ENCODE data around the gene SCUBE3. TPM values are rescaled to one million over a fixed set of nuclear protein-coding genes. Genes with fewer than 3 reads are reported as not detected.

Gene SCUBE3
- total RNA-seq, 5 donors from 2014 or later (not counting 1 experiment from before 2014, with no cell fraction given): 0.03 to 0.14 (median 0.08) TPM; not detected in 1

DNA sequence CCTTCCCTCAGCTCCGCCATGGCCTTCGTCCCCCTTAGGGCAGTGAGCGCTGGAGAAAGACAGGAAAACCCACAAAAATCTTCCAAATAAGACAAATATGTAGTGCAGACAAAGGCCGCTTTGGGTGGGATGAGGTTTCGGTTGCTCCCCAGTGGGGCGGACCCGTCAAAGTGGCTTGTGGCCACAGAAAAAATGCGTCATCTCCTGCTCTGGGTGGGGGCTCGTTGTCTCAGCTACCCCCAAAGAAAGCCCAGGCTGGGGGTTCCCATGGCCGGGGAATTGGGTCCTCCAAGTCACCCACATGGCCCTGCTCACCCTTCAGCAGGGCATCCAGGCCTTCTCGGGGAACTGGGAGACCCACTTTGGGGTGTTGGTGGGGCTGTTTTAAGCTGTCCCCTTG, 21.9 kb upstream of the SCUBE3 start:
- H3K36me3 ChIP-seq (ENCODE audit: control insufficient read depth in 2 of 2, extremely low read depth in 1 of 2, insufficient read depth in 1 of 2, low read length in 1 of 2): no peaks in the 10 kb centered on the region
- Mint-ChIP-seq H3K27ac (no peak overlapping the region), H3K9me3 (no peaks in the 10 kb centered on the region), H3K27me3 (peaks cover 6 to 21% of the 10 kb centered on the region in 2 donors), H3K4me1 (peaks cover 0 to 6% (median 6%) of the 10 kb centered on the region in 3 donors), H3K4me3 (no peak overlapping the region), H3K36me3 (no peaks in the 10 kb centered on the region)
- DNase-seq (peak in 13 of 35 experiments; percentile 3 to 51 (median 14)), ATAC-seq (replicated peaks in 1 of 4) (no peak)
- peaks cover 0 to 12% of the 10 kb centered on the region in 2 experiments for H3K27me3 ChIP-seq (replicated peaks in 1 of 2; ENCODE audit: control insufficient read depth in 2 of 2, extremely low read depth in 1 of 2, insufficient read depth in 2 of 2, low read length in 1 of 2)
- ChIA-PET POLR2A (no interaction called here), CTCF (no interaction called here)
- H3K4me1 ChIP-seq (ENCODE audit: control insufficient read depth in 1 of 2, extremely low read depth in 1 of 2, insufficient read depth in 2 of 2, low read length in 2 of 2): peaks cover 0 to 22% of the 10 kb centered on the region in 2 experiments
- peak overlapping the region in 1 of 2 donors; percentile 13 for H3K4me3 ChIP-seq (ENCODE audit: control insufficient read depth in 1 of 2, extremely low read depth in 1 of 2, low read length in 1 of 2)
- H3K27ac ChIP-seq (ENCODE audit: low read length): peak overlapping the region; percentile 61
- H3K9me3 ChIP-seq: no peaks in the 10 kb centered on the region
- 65% methylated on average over 4 of the region's 11 CpGs for WGBS (ENCODE audit: insufficient coverage)

DNA sequence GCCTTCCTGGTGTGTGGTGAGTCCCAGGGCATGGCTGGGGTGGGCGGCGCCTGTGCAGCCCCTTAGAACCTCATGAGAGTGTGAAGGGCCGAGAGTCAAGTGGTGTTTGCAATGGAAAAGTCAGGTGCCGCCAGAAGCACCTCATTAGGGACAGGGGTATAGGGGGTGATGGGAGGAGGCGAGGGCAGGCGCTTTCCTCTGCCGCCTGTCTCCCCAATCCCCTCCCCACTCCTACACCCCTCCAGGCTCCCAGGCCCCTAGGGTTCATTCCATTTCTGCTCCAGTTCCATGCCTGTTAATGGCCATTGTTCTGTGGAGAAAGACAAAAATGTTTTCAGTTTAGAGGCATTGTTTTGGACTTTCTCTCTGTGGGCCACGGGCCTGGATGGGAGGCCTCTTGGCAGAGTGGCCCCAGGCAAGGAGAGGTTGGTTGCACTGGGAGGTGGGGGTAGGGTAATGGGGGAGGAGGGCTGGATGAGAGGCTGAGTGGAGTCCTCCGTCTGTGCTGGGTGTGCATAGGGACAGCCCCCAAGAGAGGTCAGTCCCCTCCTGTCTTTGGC, 21.4 kb upstream of the SCUBE3 start:
- CTCF ChIA-PET: no interaction called here
- Histone ChIP-seq H3K9me3 (no peaks in the 10 kb centered on the region), H3K27ac (ENCODE audit: low read length) (peak overlapping the region; percentile 61), H3K4me1 (ENCODE audit: control insufficient read depth in 1 of 2, extremely low read depth in 1 of 2, insufficient read depth in 2 of 2, low read length in 2 of 2) (peaks cover 0 to 22% of the 10 kb centered on the region in 2 experiments), H3K4me3 (ENCODE audit: control insufficient read depth in 1 of 2, extremely low read depth in 1 of 2, low read length in 1 of 2) (peak overlapping the region in 1 of 2 donors; percentile 13), H3K27me3 (replicated peaks in 1 of 2; ENCODE audit: control insufficient read depth in 2 of 2, extremely low read depth in 1 of 2, insufficient read depth in 2 of 2, low read length in 1 of 2) (peaks cover 0 to 10% of the 10 kb centered on the region in 2 experiments), H3K36me3 (ENCODE audit: control insufficient read depth in 2 of 2, extremely low read depth in 1 of 2, insufficient read depth in 1 of 2, low read length in 1 of 2) (no peaks in the 10 kb centered on the region)
- no peak for DNase-seq
- WGBS (ENCODE audit: insufficient coverage): 44% methylated on average over 1 of the region's 9 CpGs
- Mint-ChIP-seq H3K9me3 (no peaks in the 10 kb centered on the region), H3K4me1 (peaks cover 0 to 6% (median 6%) of the 10 kb centered on the region in 3 donors), H3K4me3 (no peak overlapping the region), H3K36me3 (no peaks in the 10 kb centered on the region), H3K27ac (no peak overlapping the region), H3K27me3 (peaks cover 10 to 23% of the 10 kb centered on the region in 2 donors)
- no peak for ATAC-seq (replicated peaks in 1 of 4)
- POLR2A ChIA-PET: no interaction called here

DNA sequence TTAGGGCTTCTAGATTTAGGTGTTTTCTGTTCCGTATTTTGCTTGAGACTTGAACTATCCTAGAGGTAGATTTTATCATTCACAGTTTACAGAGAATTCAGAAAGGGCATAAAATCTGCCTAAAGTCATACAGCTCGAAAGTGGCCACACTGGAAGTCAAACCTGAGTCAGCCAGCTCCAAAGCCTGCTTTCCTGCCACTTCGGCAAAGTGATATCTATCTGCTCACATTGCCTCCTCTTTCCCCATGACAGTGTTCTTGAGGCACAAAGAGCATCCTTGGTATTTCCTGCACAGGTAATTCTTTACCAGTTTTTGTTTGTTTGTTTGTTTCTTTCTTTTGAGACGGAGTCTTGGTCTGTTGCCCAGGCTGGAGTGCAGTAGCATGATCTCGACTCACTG, 19.4 kb upstream of the SCUBE3 start:
- Histone ChIP-seq H3K9me3 (no peaks in the 10 kb centered on the region), H3K27me3 (replicated peaks in 1 of 2; ENCODE audit: control insufficient read depth in 2 of 2, extremely low read depth in 1 of 2, insufficient read depth in 2 of 2, low read length in 1 of 2) (peaks cover 0 to 15% of the 10 kb centered on the region in 2 experiments), H3K27ac (ENCODE audit: low read length) (peak overlapping the region; percentile 28), H3K4me1 (ENCODE audit: control insufficient read depth in 1 of 2, extremely low read depth in 1 of 2, insufficient read depth in 2 of 2, low read length in 2 of 2) (peaks cover 0 to 22% of the 10 kb centered on the region in 2 experiments), H3K4me3 (ENCODE audit: control insufficient read depth in 1 of 2, extremely low read depth in 1 of 2, low read length in 1 of 2) (no peak overlapping the region), H3K36me3 (ENCODE audit: control insufficient read depth in 2 of 2, extremely low read depth in 1 of 2, insufficient read depth in 1 of 2, low read length in 1 of 2) (no peaks in the 10 kb centered on the region)
- peaks cover 0 to 6% (median 6%) of the 10 kb centered on the region in 3 donors for H3K4me1 Mint-ChIP-seq
- DNase-seq (no peak), ATAC-seq (replicated peaks in 1 of 4) (no peak)
- H3K27me3 Mint-ChIP-seq: peaks cover 19 to 22% of the 10 kb centered on the region in 2 donors
- ChIA-PET POLR2A (no interaction called here), CTCF (no interaction called here)
- 88% methylated on average over 4 of the region's 5 CpGs for WGBS (ENCODE audit: insufficient coverage)
- no peak overlapping the region for H3K27ac Mint-ChIP-seq
- H3K36me3 Mint-ChIP-seq: no peaks in the 10 kb centered on the region
- H3K4me3 Mint-ChIP-seq: no peak overlapping the region
- H3K9me3 Mint-ChIP-seq: peaks cover 0 to 5% (median 0%) of the 10 kb centered on the region in 3 donors

DNA sequence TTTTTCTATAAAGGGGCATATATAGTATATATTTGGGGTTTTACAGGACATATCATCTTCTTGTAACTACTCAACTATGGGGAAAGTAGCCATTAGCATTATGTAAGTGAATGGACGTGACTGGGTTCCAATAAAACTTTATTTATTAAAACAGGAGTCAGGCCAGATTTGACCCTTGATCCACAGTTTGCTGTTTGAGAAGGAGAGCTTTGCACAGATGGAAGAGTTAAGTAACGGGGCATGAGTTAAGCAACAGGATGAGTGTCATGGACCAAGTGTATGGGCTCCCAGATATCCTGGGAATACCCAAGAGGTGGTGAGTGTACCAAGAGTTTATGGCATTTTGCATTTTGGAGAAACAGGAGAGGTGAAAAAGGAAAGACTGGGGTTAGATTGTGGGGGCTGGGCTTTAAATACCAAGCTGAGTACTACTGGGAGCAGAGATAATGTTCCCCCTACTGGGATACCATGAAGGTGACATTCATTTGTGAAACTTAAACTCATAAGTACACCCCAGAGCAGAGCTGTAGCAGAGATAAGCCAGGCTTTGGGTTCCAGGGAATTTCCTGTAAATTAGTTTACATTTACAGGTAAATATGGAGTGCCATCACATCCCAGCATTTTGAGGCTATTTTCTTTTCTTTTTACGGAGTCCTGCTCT, 18.5 kb upstream of the SCUBE3 start:
- no peaks in the 10 kb centered on the region for H3K36me3 Mint-ChIP-seq

DNA sequence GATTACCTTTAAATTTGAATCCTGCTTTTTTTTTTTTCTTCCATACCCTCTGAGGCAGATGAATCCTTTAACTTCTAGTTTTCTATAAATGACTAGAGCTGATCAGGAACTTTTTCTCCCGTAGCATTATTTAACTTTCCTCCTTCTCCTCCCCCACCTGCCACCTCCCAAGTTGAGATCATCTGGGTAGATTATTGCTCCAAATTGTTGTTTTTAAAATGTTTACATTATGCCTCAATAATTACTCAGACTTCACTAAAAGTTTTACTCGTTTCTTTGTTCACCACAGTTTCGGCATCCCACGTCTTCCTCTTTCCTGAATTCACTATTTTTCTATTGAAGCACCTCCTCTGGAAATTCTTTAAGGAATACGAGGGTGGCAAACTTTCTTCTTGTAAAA, 16.6 kb upstream of the SCUBE3 start:
- H3K36me3 Mint-ChIP-seq: no peaks in the 10 kb centered on the region
- WGBS (ENCODE audit: insufficient coverage): 80% methylated on average over 1 of the region's 5 CpGs
- H3K36me3 ChIP-seq (ENCODE audit: control insufficient read depth in 2 of 2, extremely low read depth in 1 of 2, insufficient read depth in 1 of 2, low read length in 1 of 2): no peaks in the 10 kb centered on the region
- H3K4me3 ChIP-seq (ENCODE audit: control insufficient read depth in 1 of 2, extremely low read depth in 1 of 2, low read length in 1 of 2): no peak overlapping the region
- DNase-seq (no peak), ATAC-seq (replicated peaks in 1 of 4) (no peak)
- CTCF ChIA-PET: interaction anchor here in 1 of 2 donors (1.0 kb wide), 1 partner anchor 10 kb away, joined by 3 read pairs; no protein-coding TSS in a partner anchor
- H3K27me3 Mint-ChIP-seq: peaks cover 15 to 35% of the 10 kb centered on the region in 2 donors
- H3K4me3 Mint-ChIP-seq: no peak overlapping the region
- H3K27me3 ChIP-seq (replicated peaks in 1 of 2; ENCODE audit: control insufficient read depth in 2 of 2, extremely low read depth in 1 of 2, insufficient read depth in 2 of 2, low read length in 1 of 2): peaks cover 0 to 18% of the 10 kb centered on the region in 2 experiments
- no peaks in the 10 kb centered on the region for H3K9me3 ChIP-seq
- H3K27ac Mint-ChIP-seq: no peak overlapping the region
- H3K27ac ChIP-seq (ENCODE audit: low read length): no peak overlapping the region
- H3K9me3 Mint-ChIP-seq: peaks cover 0 to 5% (median 0%) of the 10 kb centered on the region in 3 donors
- peaks cover 0 to 7% of the 10 kb centered on the region in 2 experiments for H3K4me1 ChIP-seq (ENCODE audit: control insufficient read depth in 1 of 2, extremely low read depth in 1 of 2, insufficient read depth in 2 of 2, low read length in 2 of 2)
- POLR2A ChIA-PET: no interaction called here
- H3K4me1 Mint-ChIP-seq: peaks cover 0 to 6% (median 0%) of the 10 kb centered on the region in 3 donors

More for the DNA sequence above, 18.5 kb upstream of the SCUBE3 start:
- peaks cover 0 to 18% of the 10 kb centered on the region in 2 experiments for H3K27me3 ChIP-seq (replicated peaks in 1 of 2; ENCODE audit: control insufficient read depth in 2 of 2, extremely low read depth in 1 of 2, insufficient read depth in 2 of 2, low read length in 1 of 2)
- ChIA-PET POLR2A (no interaction called here), CTCF (no interaction called here)
- Mint-ChIP-seq H3K27ac (no peak overlapping the region), H3K9me3 (peaks cover 0 to 5% (median 0%) of the 10 kb centered on the region in 3 donors), H3K4me1 (peaks cover 0 to 6% (median 6%) of the 10 kb centered on the region in 3 donors), H3K27me3 (peaks cover 24 to 25% of the 10 kb centered on the region in 2 donors), H3K4me3 (no peak overlapping the region)
- no peaks in the 10 kb centered on the region for H3K9me3 ChIP-seq
- no peak overlapping the region for H3K4me3 ChIP-seq (ENCODE audit: control insufficient read depth in 1 of 2, extremely low read depth in 1 of 2, low read length in 1 of 2)
- WGBS (ENCODE audit: insufficient coverage): 91% methylated on average over 1 of the region's 3 CpGs
- no peak for DNase-seq
- no peaks in the 10 kb centered on the region for H3K36me3 ChIP-seq (ENCODE audit: control insufficient read depth in 2 of 2, extremely low read depth in 1 of 2, insufficient read depth in 1 of 2, low read length in 1 of 2)
- no peak overlapping the region for H3K27ac ChIP-seq (ENCODE audit: low read length)
- H3K4me1 ChIP-seq (ENCODE audit: control insufficient read depth in 1 of 2, extremely low read depth in 1 of 2, insufficient read depth in 2 of 2, low read length in 2 of 2): peaks cover 0 to 22% of the 10 kb centered on the region in 2 experiments
- no peak for ATAC-seq (replicated peaks in 1 of 4)

DNA sequence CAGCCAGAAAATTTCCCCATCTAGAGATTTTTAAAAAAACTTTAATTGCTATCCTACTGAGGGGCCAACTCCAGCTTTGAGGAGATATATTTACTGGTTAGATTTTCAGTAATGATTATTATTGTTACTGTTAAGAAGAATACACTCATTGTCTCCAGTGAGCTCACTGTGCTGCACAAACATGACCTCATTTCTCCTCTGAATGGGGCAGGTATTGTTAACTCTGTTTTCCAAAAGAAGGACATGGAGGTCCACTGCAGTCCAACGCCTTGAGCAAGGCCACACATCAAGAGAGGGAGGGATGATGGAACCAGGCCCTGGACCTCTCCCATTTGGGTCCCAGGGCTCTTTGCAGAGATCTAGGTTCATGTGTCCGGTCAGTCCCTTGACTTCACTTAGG, 13.9 kb upstream of the SCUBE3 start:
- Mint-ChIP-seq H3K4me3 (no peak overlapping the region), H3K4me1 (no peaks in the 10 kb centered on the region), H3K36me3 (no peaks in the 10 kb centered on the region), H3K27me3 (peaks cover 38 to 53% of the 10 kb centered on the region in 2 donors), H3K9me3 (peaks cover 0 to 5% (median 0%) of the 10 kb centered on the region in 3 donors), H3K27ac (no peak overlapping the region)
- H3K36me3 ChIP-seq (ENCODE audit: control insufficient read depth in 2 of 2, extremely low read depth in 1 of 2, insufficient read depth in 1 of 2, low read length in 1 of 2): no peaks in the 10 kb centered on the region
- CTCF ChIA-PET: no interaction called here
- H3K9me3 ChIP-seq: no peaks in the 10 kb centered on the region
- WGBS (ENCODE audit: insufficient coverage): 67% methylated on average over 1 of the region's 2 CpGs
- no peaks in the 10 kb centered on the region for H3K4me1 ChIP-seq (ENCODE audit: control insufficient read depth in 1 of 2, extremely low read depth in 1 of 2, insufficient read depth in 2 of 2, low read length in 2 of 2)
- peaks cover 2 to 24% of the 10 kb centered on the region in 2 experiments for H3K27me3 ChIP-seq (replicated peaks in 1 of 2; ENCODE audit: control insufficient read depth in 2 of 2, extremely low read depth in 1 of 2, insufficient read depth in 2 of 2, low read length in 1 of 2)
- H3K27ac ChIP-seq (ENCODE audit: low read length): no peak overlapping the region
- ATAC-seq (replicated peaks in 1 of 4) (no peak), DNase-seq (no peak)
- POLR2A ChIA-PET: no interaction called here
- no peak overlapping the region for H3K4me3 ChIP-seq (ENCODE audit: control insufficient read depth in 1 of 2, extremely low read depth in 1 of 2, low read length in 1 of 2)
